MM.1S (cell line): Measurements from ENCODE around the gene GPR62.

Source experiments
- EZH2 ChIP-seq: fragments of 300-600 bp; sonication (generic); optimal IDR thresholded peaks from 2 replicates; pipeline ENCODE3; 2017; ENCODE audit warnings: low read depth, mild to moderate bottlenecking, antibody characterized with exemption, low read length, mixed read lengths
- TF ChIP-seq, protein P1 (sequence below): fragments of 300-600 bp; sonication (generic); IDR thresholded peaks from 2 replicates; pipeline ENCODE4 v1.5.1; 2016; ENCODE audit warnings: antibody characterized with exemption, low read length, mixed read lengths

DNA sequence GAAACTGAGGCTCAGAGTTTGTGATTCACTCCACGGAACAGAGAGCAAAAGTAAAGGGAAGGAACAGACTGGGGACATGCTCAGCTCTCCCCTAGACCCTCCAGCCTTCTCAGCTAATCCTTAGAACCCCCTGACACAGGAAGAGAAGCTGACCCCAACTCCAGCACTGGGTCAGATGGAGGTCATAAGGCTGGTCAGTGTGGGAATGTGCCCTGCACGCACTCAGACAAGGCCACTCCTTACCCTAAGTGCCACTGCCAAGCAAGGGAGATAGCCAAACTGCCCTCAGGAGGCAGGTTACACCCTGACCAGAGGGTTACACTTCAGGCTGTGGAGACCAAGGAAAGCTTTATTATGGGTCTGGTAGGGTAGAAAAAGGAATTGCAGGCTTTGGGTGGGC lies 39.3 kb downstream of the GPR62 start:
- TF ChIP-seq, protein P1, sequence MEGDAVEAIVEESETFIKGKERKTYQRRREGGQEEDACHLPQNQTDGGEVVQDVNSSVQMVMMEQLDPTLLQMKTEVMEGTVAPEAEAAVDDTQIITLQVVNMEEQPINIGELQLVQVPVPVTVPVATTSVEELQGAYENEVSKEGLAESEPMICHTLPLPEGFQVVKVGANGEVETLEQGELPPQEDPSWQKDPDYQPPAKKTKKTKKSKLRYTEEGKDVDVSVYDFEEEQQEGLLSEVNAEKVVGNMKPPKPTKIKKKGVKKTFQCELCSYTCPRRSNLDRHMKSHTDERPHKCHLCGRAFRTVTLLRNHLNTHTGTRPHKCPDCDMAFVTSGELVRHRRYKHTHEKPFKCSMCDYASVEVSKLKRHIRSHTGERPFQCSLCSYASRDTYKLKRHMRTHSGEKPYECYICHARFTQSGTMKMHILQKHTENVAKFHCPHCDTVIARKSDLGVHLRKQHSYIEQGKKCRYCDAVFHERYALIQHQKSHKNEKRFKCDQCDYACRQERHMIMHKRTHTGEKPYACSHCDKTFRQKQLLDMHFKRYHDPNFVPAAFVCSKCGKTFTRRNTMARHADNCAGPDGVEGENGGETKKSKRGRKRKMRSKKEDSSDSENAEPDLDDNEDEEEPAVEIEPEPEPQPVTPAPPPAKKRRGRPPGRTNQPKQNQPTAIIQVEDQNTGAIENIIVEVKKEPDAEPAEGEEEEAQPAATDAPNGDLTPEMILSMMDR: no peak
- no peak for TF ChIP-seq EZH2
